Posterior vena cava (tissue), 2 donors: ENCODE measurements around the gene MTURN. TPM values are rescaled to one million over a fixed set of nuclear protein-coding genes. Genes with fewer than 3 reads are reported as not detected.
"Not testable (repeated sequence)": the region's sequence is repeated elsewhere in the genome, so short reads cannot be mapped to it uniquely, and the experiment has no call there.

ENCODE experiments used
- DNase-seq: peaks from one replicate; pipeline ENCODE4 v3.0.0-alpha.2; 2020; ENCODE audit warnings: low spot score
- intact Hi-C, 2 donors: fragments of 100-400 bp; cut with DNase I; formaldehyde crosslinking; loops; one replicate each; pipeline versions ENCODE4 v1.14.1 to v1.14.2; 2022 to 2023
- long read RNA-seq, 2 donors: library from polyadenylated mRNA; unstranded; transcript quantifications; one replicate each; pipeline ENCODE4 v2.0.0, GENCODE V29; 2020 to 2021
- total RNA-seq, 2 donors: library from RNA; stranded (reverse); fragmentation: NEBNext Ultra II Directional; extraction: Animal tissue kit (Norgen Biotek cat#: 25700); gene quantifications; one replicate each; pipeline ENCODE4 v1.2.1, GENCODE V29; 2021
- donor health status: DM: yes; HTN: yes; CAD: no.
- donor health status: DM: yes; HTN: yes; CAD: no.

The MTURN gene
- total RNA-seq, result 10 to 100 TPM; 61.7 to 76.1 TPM
- long read RNA-seq, donor 1, full-length matches to known transcripts, result 20 of 30 reads
- long read RNA-seq, donor 1, partial matches to known transcripts, result 1 of 30 reads
- long read RNA-seq, donor 1, other reads (novel, unspliced or antisense), result 9 of 30 reads
- long read RNA-seq, donor 2, full-length matches to known transcripts, result 14 of 22 reads
- long read RNA-seq, donor 2, partial matches to known transcripts, result 0 of 22 reads
- long read RNA-seq, donor 2, other reads (novel, unspliced or antisense), result 8 of 22 reads

GRCh38 chr7:30134611-30135300 lies at the start of gene MTURN:
TSS of gene MTURN (plus strand) at chr7:30134986. CDS start at chr7:30135137, 151 bp downstream.
- DNase-seq, result peak; percentile 96
- intact Hi-C loops, result no loop called here

GRCh38 chr7:30086529-30086928 lies 48.3 kb upstream of the MTURN start:
- no peak for DNase-seq
- intact Hi-C loops, result no loop called here

- no peak for DNase-seq
- intact Hi-C loops, result no loop called here
These were observed 47.4 kb upstream of the MTURN start for GRCh38 chr7:30087371-30087770.

- intact Hi-C loops, result no loop called here
- no peak for DNase-seq
These were observed 46.4 kb upstream of the MTURN start for GRCh38 chr7:30088362-30088761.

- DNase-seq, result no peak
- intact Hi-C loops, result no loop called here
These were observed 44.7 kb upstream of the MTURN start for GRCh38 chr7:30090111-30090510.

GRCh38 chr7:30091491-30091912 lies 43.3 kb upstream of the MTURN start:
- intact Hi-C loops, result no loop called here
- DNase-seq, result no peak

- intact Hi-C loops, result no loop called here
- no peak for DNase-seq
These were observed 42.8 kb upstream of the MTURN start for GRCh38 chr7:30091987-30092386.

GRCh38 chr7:30093420-30093952 lies 41.3 kb upstream of the MTURN start:
- peak; percentile 83 for DNase-seq
- intact Hi-C loops, result no loop called here

GRCh38 chr7:30098599-30098998 lies 36.2 kb upstream of the MTURN start:
- DNase-seq, intact Hi-C loops: not testable (repeated sequence)

- no peak for DNase-seq
- intact Hi-C loops, result no loop called here
These were observed 32.5 kb upstream of the MTURN start for GRCh38 chr7:30102281-30102680.

GRCh38 chr7:30104157-30104556 lies 30.6 kb upstream of the MTURN start:
- DNase-seq, result no peak
- intact Hi-C loops, result no loop called here

- no peak for DNase-seq
- intact Hi-C loops, result no loop called here
These were observed 22.6 kb upstream of the MTURN start for GRCh38 chr7:30112103-30112713.

- intact Hi-C loops, result no loop called here
- no peak for DNase-seq
These were observed 21.6 kb upstream of the MTURN start for GRCh38 chr7:30113144-30113543.

- intact Hi-C loops, result no loop called here
- no peak for DNase-seq
These were observed 20.1 kb upstream of the MTURN start for GRCh38 chr7:30114536-30115238.

GRCh38 chr7:30115709-30116297 lies 19.0 kb upstream of the MTURN start:
- no peak for DNase-seq
- intact Hi-C loops, result no loop called here

- no peak for DNase-seq
- intact Hi-C loops, result no loop called here
These were observed 18.0 kb upstream of the MTURN start for GRCh38 chr7:30116771-30117170.

GRCh38 chr7:30117896-30118295 lies 16.9 kb upstream of the MTURN start:
- intact Hi-C loops, result no loop called here
- DNase-seq, result no peak

- intact Hi-C loops, result no loop called here
- DNase-seq, result no peak
These were observed 14.8 kb upstream of the MTURN start for GRCh38 chr7:30119890-30120577.
